Erythroblast (primary cell): ENCODE results near the gene AIG1.
"Not testable (repeated sequence)": the region's sequence is repeated elsewhere in the genome, so short reads cannot be mapped to it uniquely, and the experiment has no call there.

Source experiments
- DNase-seq, 2 experiments: peaks; one replicate each; lab custom pipeline; 2025; lab: John Stamatoyannopoulos, UW
- GATA1 ChIP-seq: IDR thresholded peaks from 2 replicates; pipeline ENCODE4 v1.6.1; 2011; ENCODE audit warnings: low read depth, mild to moderate bottlenecking, control low read depth, low read length, moderate library complexity
- POLR2A ChIP-seq: IDR thresholded peaks from 2 replicates; pipeline ENCODE4 v1.6.1; 2011; ENCODE audit warnings: mild to moderate bottlenecking, low read length

The AIG1 gene

GRCh38 chr6:143233554-143234285 lies 173.0 kb downstream of the AIG1 start:
- TF ChIP-seq GATA1 (no peak), POLR2A (no peak)
- no peak for DNase-seq

- no peak for DNase-seq
- no peak for TF ChIP-seq GATA1
- TF ChIP-seq POLR2A = no peak
Observed at GRCh38 chr6:143234734-143235133, 174.0 kb downstream of the AIG1 start.

- DNase-seq = no peak
Observed at GRCh38 chr6:143236151-143236798, 175.6 kb downstream of the AIG1 start.

GRCh38 chr6:143238306-143238705 lies 177.6 kb downstream of the AIG1 start:
- TF ChIP-seq POLR2A = no peak
- TF ChIP-seq GATA1 = no peak

More at GRCh38 chr6:143236151-143236798, 175.6 kb downstream of the AIG1 start:
- TF ChIP-seq POLR2A (no peak), GATA1 (no peak)

GRCh38 chr6:143241111-143241510 lies 180.4 kb downstream of the AIG1 start:
- TF ChIP-seq POLR2A (no peak), GATA1 (no peak)
- no peak for DNase-seq

More at GRCh38 chr6:143238306-143238705, 177.6 kb downstream of the AIG1 start:
- no peak for DNase-seq

GRCh38 chr6:143241911-143242310 lies 181.2 kb downstream of the AIG1 start:
- no peak for DNase-seq
- TF ChIP-seq POLR2A (no peak), GATA1 (no peak)

GRCh38 chr6:143243786-143244185 lies 183.1 kb downstream of the AIG1 start:
- DNase-seq = no peak

GRCh38 chr6:143245656-143246055 lies 185.0 kb downstream of the AIG1 start:
- no peak for DNase-seq
- TF ChIP-seq GATA1 = no peak
- no peak for TF ChIP-seq POLR2A

More at GRCh38 chr6:143243786-143244185, 183.1 kb downstream of the AIG1 start:
- no peak for TF ChIP-seq GATA1
- no peak for TF ChIP-seq POLR2A

- not testable (repeated sequence) for DNase-seq
Observed at GRCh38 chr6:143246166-143246775, 185.6 kb downstream of the AIG1 start.

GRCh38 chr6:143247586-143247985 lies 186.9 kb downstream of the AIG1 start:
- TF ChIP-seq POLR2A (no peak), GATA1 (no peak)
- DNase-seq = no peak

- DNase-seq = no peak
- no peak for TF ChIP-seq POLR2A
- no peak for TF ChIP-seq GATA1
Observed at GRCh38 chr6:143248359-143248758, 187.7 kb downstream of the AIG1 start.

GRCh38 chr6:143251288-143251687 lies 190.6 kb downstream of the AIG1 start:
- DNase-seq = no peak
- TF ChIP-seq POLR2A = no peak
- no peak for TF ChIP-seq GATA1

GRCh38 chr6:143252961-143253360 lies 192.3 kb downstream of the AIG1 start:
- no peak for DNase-seq

GRCh38 chr6:143253586-143253985 lies 192.9 kb downstream of the AIG1 start:
- DNase-seq = no peak
- no peak for TF ChIP-seq GATA1
- TF ChIP-seq POLR2A = no peak

More at GRCh38 chr6:143252961-143253360, 192.3 kb downstream of the AIG1 start:
- no peak for TF ChIP-seq POLR2A
- TF ChIP-seq GATA1 = no peak

- no peak for DNase-seq
- TF ChIP-seq GATA1 (no peak), POLR2A (no peak)
Observed at GRCh38 chr6:143258945-143259344, 198.3 kb downstream of the AIG1 start.
